Inferior parietal cortex (tissue), 1 donor: ENCODE results near the gene WSB1.

Experiments
- DNase-seq: peaks from one replicate; pipeline ENCODE4 v3.0.0-alpha.2; 2016; ENCODE audit errors: extremely low spot score

The WSB1 gene

DNA sequence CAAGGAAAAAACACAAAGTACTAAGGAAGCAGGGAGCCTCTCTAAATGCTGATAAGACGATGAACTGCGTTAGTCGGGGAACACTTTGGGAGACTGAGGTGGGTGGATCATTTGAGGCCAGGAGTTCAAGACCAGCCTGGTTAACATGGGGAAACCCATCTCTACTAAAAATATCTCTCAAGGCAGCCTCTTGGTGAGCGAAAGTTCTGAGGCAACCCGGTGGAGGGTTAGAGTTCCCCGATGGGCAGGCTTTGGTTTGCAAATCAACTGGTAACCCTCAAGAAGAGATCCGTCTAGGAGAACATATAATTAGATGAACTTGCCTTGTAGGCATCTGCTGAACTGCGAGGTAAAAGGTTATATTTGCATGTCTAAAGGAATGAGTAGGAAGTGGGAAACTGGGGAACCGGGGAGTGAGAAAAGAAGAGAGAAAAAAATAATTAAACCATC, 44.6 kb downstream of the WSB1 start:
- no peak for DNase-seq

DNA sequence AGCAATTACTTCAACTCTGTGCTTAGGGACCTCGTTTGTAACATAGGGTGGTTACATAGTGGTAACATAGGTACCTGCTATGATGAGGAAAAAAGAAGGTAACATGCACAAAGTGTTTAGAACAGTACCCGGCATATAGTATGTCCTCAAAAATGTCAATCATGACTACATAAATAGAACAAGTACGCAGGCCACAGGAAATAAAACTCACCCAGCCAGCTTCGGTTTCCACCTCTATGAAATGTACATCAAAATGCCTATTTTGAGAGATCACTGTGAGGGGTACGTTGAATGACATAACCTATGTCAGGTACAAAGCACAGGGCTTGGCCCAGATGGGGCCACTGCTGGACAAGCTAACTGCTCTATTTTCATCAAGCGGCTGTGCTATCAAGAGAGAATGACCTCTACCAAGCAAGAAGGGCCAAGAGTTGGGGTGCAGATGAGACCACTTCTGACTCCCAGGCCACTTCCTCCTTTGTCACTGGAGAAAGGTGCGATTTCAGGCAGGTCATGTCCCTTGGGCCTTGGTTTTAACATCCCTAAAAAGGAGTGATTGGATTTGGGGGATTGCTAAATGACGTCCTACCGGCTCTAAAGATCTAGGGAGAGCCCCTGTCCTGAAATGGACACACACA, 45.4 kb downstream of the WSB1 start:
- no peak for DNase-seq

DNA sequence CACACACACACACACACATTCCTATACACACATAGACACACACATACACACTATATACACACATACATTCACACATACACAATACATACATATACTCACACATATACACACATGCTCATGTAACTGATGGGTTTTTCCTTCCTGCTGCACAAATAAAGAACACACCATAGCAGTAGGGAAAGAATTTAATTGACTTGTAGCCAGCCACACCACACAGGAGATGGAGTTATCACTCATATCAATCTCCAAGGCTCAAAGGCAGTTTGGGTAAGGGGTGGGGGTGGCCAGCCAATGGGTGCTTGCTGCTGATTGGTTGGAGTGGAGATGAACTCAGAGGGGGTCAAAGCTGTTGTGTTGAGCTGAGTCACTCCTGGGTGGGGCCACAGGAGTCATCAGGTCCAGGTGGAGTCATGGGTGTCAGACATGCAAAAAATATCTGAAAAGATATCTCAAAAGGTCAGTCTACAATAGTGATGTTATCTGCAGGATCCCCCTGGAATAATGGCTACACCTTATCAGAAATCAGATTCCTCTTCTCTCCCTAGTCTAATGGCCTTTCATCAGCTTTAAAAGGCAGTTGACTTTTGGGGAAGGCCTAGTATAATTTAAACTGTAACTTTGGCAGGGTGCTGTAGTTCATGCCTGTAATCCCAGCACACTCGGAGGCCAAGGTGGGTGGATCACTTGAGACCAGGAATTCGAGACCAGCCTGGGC, 46.1 kb downstream of the WSB1 start:
- DNase-seq, result no peak

DNA sequence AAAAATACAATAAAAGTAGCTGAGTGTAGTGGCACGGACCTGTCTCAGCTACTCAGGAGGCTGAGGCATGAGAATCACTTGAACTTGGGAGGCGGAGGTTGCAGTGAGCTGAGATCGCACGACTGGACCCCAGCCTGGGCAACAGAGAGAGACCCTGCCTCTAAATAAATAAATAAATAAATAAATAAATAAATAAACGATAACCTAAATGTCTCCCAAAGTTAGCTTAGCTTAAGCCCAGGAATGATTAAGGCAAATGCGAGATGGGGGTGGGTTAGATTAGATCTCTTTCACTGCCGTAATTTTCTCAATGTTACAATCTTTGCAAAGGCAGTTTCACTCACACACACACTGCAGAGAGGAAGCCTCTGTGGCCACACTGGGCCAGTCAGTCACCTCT, 46.7 kb downstream of the WSB1 start:
- no peak for DNase-seq

DNA sequence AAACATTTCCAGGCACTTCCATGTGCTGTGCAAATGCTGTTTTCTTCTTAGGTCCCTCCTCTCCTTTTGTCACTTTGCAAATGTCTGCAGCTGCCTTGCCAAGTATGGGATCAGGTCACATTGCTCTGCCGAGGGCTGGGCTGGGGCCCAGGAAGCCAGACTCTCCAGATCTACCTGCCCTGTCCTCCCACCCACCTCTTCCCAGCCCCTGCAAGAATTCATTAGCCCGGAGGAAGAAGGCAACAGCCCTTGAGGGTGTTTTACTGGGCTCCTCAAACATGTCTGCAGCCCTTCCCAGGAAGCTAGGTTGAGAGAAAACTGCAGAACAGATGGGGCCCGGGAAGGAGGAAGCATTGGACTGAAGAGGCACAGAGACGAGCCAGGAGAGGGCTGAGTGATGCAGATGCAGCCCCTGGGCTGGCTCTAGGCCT, 47.1 kb downstream of the WSB1 start:
- DNase-seq, result no peak

GRCh38 chr17:27342059-27342458, 48.1 kb downstream of the WSB1 start:
- no peak for DNase-seq

DNA sequence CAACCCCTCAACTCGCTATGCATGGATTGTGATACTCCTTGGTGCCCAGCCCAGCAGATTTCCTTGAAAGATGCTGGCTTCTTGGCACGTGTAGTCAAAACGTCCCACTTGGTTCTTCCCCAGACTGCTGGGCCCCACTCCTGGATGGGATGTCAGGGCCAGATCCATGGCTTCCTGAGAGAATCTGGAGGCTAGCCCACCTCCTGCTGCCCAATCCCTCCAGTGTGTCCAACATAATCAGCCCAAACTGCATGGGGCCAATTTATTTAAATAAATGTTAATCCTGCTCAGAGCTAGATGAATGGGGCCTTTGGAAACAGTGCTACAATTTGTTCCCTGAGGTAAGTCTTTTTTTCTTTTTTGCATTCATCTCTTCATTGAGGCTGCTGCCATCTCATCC, 49.4 kb downstream of the WSB1 start:
- DNase-seq, result no peak

- DNase-seq, result no peak
These were observed 50.2 kb downstream of the WSB1 start for GRCh38 chr17:27343977-27344607.

DNA sequence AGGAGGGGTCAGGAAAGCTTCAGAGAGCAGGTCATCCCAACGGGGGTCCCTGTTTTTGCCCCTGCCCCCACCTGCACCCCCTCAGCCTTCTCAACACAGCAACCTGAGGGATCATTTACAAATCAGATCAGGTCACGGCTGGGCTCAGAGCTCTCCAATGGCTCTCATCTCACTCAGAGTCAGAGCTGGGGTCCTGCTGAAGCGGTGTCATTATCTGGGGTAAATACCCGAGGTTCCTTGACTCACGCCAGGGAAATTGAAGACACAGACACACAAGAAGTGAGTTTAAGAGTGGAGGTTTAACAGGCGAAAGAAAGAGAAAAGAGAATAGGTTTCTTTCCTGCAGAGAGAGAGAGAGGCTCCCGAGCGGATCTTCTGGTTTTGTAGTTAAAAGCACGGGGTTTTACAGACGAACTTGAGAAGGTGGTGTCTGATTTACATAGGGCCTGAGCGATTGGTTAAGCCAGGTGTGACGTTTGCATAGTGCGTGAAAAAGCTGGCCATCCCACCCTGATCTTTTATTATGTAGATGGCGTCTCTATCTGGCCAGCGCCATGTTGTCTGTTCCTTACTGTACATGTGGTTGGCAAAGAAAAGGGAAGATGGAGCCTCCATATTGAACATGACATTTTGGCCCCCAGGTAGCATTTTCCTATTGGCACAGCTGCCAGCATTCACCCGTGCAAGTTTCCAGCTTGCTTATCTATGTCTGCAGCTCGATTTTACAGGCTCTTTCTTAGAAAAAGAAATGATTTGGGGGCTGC, 51.4 kb downstream of the WSB1 start:
- DNase-seq, result peak; percentile 61

DNA sequence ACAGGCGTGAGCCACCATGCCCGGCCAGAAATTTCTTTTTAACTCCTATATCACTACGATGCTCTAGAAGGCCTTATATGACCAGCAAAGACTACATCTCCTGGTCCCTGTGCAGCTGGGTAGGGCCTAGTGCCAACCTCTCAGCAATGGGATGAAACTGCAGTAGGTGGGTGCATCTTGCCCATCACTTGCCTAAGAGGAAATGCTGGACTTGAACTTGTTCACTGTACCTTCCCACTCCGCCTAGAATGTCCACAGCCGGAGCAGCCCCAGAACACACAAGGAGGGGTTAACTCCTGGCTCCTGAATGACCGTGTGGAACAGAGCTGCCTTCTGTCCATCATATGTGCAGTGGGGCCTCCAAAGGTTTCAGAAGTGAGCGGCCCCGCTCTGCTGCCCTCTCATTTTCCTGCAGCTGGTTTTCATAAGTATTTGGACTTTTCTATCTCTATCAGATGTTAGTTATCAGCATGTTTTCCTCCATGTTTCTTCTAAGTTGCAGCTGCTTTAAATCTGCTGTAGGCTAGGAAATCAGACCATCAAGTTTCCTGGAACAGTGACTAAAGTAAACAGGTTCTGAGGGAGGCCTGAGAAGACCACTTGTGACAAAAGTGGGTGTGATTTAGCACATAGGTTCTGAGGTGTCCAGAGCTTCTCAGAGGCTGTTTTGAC, 52.5 kb downstream of the WSB1 start:
- DNase-seq, result no peak

DNA sequence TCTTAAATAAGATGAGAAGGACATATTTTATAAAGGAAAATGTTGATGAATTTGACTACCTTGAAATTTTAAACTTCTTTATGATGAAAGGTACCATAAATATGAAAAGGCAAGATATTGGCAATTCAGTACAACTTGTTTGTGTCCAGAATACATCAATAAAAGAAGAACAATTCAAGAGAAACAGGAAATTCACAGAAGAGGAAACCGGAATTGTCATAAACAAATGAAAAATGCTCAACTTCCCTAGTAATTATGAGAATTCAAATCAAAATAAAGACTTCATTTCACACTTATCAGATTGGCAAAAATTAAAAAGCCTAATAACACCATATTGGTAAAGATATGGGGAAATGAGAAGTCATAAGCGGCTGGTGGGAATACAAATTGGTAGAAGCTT, 54.3 kb downstream of the WSB1 start:
- DNase-seq, result no peak

- no peak for DNase-seq
These were observed 55.7 kb downstream of the WSB1 start for GRCh38 chr17:27349540-27350021.

- no peak for DNase-seq
These were observed 57.8 kb downstream of the WSB1 start for GRCh38 chr17:27351759-27352158.

DNA sequence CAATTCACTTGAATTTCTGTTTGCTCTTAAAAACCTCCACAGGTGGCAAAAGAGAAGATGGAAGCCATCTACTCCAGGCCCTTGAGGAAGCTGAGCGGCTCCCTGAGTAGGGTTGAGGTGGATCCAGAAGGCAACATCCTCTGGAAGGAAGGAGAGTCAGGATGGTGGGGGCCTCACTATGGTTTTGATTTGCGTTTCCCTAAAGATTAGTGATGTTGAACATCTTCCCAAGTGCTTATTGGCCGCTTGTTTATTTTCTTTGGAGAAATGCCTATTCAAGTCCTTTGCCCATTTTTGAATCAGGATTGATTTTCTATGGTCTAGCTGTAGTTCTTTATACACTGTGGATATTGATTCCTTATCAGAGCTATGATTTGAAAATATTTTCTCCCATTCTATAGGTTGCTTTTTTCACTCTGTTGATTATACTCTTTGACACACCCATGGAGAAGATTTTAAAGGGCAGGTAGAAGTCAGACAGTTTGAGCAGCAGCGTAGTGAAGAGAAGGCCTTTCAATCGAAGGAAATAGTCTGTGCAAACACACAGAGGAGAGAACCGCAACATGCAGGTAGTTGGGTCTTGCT, 58.6 kb downstream of the WSB1 start:
- no peak for DNase-seq

GRCh38 chr17:27353033-27353460, 59.1 kb downstream of the WSB1 start:
- no peak for DNase-seq

GRCh38 chr17:27353461-27354050, 59.6 kb downstream of the WSB1 start:
- peak; percentile 81 for DNase-seq

DNA sequence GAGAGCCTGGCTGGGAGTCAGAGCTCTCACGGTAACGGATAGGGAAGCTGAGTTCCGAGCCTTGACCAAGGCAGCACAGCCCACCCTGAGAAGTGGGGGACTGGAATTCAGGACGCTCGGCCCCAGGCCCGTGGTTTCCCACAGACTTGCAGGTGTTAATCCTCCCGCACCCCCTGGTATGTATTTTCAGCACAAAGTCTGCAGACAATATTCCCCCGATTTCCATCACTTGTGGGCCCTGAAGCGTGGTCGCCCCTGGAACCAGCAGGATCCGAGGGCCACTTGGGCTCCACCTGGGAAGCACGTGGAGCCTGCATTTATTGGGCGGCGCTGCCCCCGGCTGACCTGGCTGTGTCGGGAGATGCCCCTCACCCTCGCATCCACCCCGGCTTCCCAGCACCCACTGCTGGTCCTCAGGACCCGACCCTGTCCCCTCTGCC, 60.2 kb downstream of the WSB1 start:
- DNase-seq, result no peak

DNA sequence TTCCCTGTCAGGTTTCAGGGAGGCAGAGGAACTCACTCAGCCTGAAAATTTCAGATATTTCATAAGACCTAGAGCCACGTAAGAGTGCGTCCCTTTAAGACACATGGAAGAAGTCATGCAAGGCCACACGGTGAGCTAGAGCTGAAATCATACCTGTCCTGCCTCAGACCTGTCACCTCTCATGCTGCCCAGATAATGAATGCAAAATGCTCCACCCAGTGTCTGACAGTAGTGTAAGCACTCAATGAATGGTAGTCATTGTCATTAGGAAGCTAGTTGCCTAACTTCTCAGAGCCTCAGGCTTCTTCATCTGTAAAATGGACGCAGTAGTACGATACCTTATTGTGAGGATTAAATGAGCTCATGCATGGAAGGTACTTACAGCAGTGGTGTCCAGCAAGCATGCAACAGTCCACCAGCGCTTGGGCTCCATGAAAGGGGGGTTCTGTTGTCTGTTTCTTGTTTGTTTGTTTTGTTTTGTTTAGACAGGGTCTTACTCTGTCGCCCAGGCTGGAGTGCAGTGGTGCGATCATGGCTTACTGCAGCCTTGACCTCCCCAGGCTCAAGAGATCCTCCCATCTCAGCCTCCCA, 60.7 kb downstream of the WSB1 start:
- no peak for DNase-seq

DNA sequence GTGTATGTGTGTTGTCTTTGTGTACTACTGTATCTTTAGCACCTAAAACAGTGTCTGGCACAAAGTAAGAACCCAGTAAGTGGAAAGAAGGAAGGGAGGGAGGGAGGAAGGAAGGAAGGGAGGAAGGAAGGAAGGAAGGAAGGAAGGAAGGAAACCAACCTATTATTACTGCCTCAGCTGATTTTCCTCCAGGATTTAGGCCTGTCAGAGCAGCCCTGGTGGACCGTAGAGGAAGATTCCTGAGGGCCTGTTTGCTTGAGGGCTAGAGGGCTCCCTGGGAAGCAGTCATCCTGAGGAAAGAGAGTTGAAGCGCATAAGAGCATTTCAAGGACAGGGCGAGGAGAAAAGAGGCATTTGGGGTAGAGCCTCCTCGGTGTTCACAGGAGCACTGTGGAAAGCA, 61.5 kb downstream of the WSB1 start:
- DNase-seq, result no peak

- no peak for DNase-seq
These were observed 62.3 kb downstream of the WSB1 start for GRCh38 chr17:27356091-27356705.
